H9 (cell line): ENCODE data around the gene NUP43. TPM values are rescaled to one million over a fixed set of nuclear protein-coding genes. Genes with fewer than 3 reads are reported as not detected.

Experiments
- DNase-seq: peaks from one replicate; pipeline ENCODE4 v3.0.0-alpha.2; 2017
- H2AFZ ChIP-seq: one replicate; pipeline ENCODE4 v1.6.1; 2013; ENCODE audit warnings: mild to moderate bottlenecking, low read length, control low read depth, moderate library complexity
- H2AK5ac ChIP-seq: 2 replicates; pipeline ENCODE4 v1.6.1; 2013; ENCODE audit warnings: low read length, control low read depth, mixed read lengths; ENCODE audit not compliant: insufficient read length
- H2BK120ac ChIP-seq: one replicate; pipeline ENCODE4 v1.6.1; 2013; ENCODE audit warnings: low read depth, mild to moderate bottlenecking, low read length, control low read depth, inconsistent platforms; ENCODE audit not compliant: poor library complexity, severe bottlenecking
- H2BK12ac ChIP-seq: 2 replicates; pipeline ENCODE4 v1.6.1; 2013; ENCODE audit warnings: low read length, control low read depth, mixed read lengths, low read depth; ENCODE audit not compliant: insufficient read length
- H2BK15ac ChIP-seq: 2 replicates; pipeline ENCODE4 v1.6.1; 2013; ENCODE audit warnings: low read depth, low read length, control low read depth
- H2BK20ac ChIP-seq: one replicate; pipeline ENCODE4 v1.6.1; 2013; ENCODE audit warnings: low read depth, mild to moderate bottlenecking, low read length, control low read depth, inconsistent platforms; ENCODE audit not compliant: poor library complexity, severe bottlenecking
- H2BK5ac ChIP-seq: 2 replicates; pipeline ENCODE4 v1.6.1; 2013; ENCODE audit warnings: low read length, control low read depth, mixed read lengths; ENCODE audit not compliant: insufficient read length
- H3K14ac ChIP-seq: 2 replicates; pipeline ENCODE4 v1.6.1; 2013; ENCODE audit warnings: low read length, control low read depth; ENCODE audit not compliant: insufficient read depth
- H3K18ac ChIP-seq: 2 replicates; pipeline ENCODE4 v1.6.1; 2013; ENCODE audit warnings: low read depth, mild to moderate bottlenecking, mixed read lengths, low read length, control low read depth; ENCODE audit not compliant: insufficient read length
- H3K23ac ChIP-seq: 2 replicates; pipeline ENCODE4 v1.6.1; 2013; ENCODE audit warnings: low read length, control low read depth, mixed read lengths, low read depth; ENCODE audit not compliant: insufficient read length
- H3K23me2 ChIP-seq: 2 replicates; pipeline ENCODE4 v1.6.1; 2013; ENCODE audit warnings: low read depth, mild to moderate bottlenecking, mixed read lengths, low read length, control low read depth; ENCODE audit not compliant: insufficient read length, poor library complexity, severe bottlenecking
- H3K27ac ChIP-seq: 2 replicates; pipeline ENCODE4 v1.5.1; 2013; ENCODE audit warnings: low read length, control low read depth, mixed read lengths, low read depth; ENCODE audit not compliant: insufficient read length
- H3K27me3 ChIP-seq: 2 replicates; pipeline ENCODE4 v1.6.1; 2013; ENCODE audit warnings: low read length, control low read depth, inconsistent platforms; ENCODE audit not compliant: insufficient read depth
- H3K4ac ChIP-seq: 2 replicates; pipeline ENCODE4 v1.6.1; 2013; ENCODE audit warnings: low read depth, mild to moderate bottlenecking, control low read depth, inconsistent platforms, low read length, moderate library complexity
- H3K4me1 ChIP-seq: 2 replicates; pipeline ENCODE4 v1.6.1; 2013; ENCODE audit warnings: low read length, control low read depth, inconsistent platforms; ENCODE audit not compliant: insufficient read depth
- H3K4me2 ChIP-seq: 2 replicates; pipeline ENCODE4 v1.6.1; 2013; ENCODE audit warnings: low read length, control low read depth, mixed read lengths; ENCODE audit not compliant: insufficient read length, insufficient read depth
- H3K56ac ChIP-seq: 2 replicates; pipeline ENCODE4 v1.6.1; 2013; ENCODE audit warnings: low read depth, mild to moderate bottlenecking, mixed read lengths, low read length, control low read depth; ENCODE audit not compliant: insufficient read length
- H3K79me1 ChIP-seq: 2 replicates; pipeline ENCODE4 v1.6.1; 2013; ENCODE audit warnings: low read depth, mild to moderate bottlenecking, moderate library complexity, low read length, control low read depth, inconsistent platforms; ENCODE audit not compliant: insufficient read depth, poor library complexity, severe bottlenecking
- H3K79me2 ChIP-seq: 2 replicates; pipeline ENCODE4 v1.6.1; 2013; ENCODE audit warnings: low read length, control low read depth, inconsistent platforms; ENCODE audit not compliant: insufficient read depth
- H3K9ac ChIP-seq: 2 replicates; pipeline ENCODE4 v1.6.1; 2013; ENCODE audit warnings: low read length, control low read depth, mixed read lengths; ENCODE audit not compliant: insufficient read length; ENCODE audit errors: extremely low read depth
- H3K9me3 ChIP-seq: one replicate; pipeline ENCODE4 v1.6.1; 2013; ENCODE audit warnings: low read depth, low read length, inconsistent platforms; ENCODE audit not compliant: control insufficient read depth
- H3T11ph ChIP-seq: one replicate; pipeline ENCODE4 v1.6.1; 2013; ENCODE audit warnings: mild to moderate bottlenecking, low read length, control low read depth, inconsistent platforms
- H4K20me1 ChIP-seq: one replicate; pipeline ENCODE4 v1.6.1; 2013; ENCODE audit not compliant: control insufficient read depth, insufficient read length, insufficient read depth
- H4K5ac ChIP-seq: 2 replicates; pipeline ENCODE4 v1.6.1; 2013; ENCODE audit warnings: low read depth, mild to moderate bottlenecking, mixed read lengths, low read length, control low read depth; ENCODE audit not compliant: insufficient read length
- H4K8ac ChIP-seq: replicated peaks from 2 replicates; pipeline ENCODE4 v1.6.1; 2013; ENCODE audit warnings: low read length, control low read depth, mixed read lengths, low read depth; ENCODE audit not compliant: insufficient read length
- H4K91ac ChIP-seq: 2 replicates; pipeline ENCODE4 v1.6.1; 2013; ENCODE audit warnings: low read depth, mild to moderate bottlenecking, moderate library complexity, mixed read lengths, low read length, control low read depth; ENCODE audit not compliant: insufficient read length
- H3K27ac Mint-ChIP-seq, 3 experiments: 2 replicates in 2 of 3; 3 replicates in 1 of 3; pipeline ENCODE4 v1.8.0; 2020 to 2021; ENCODE audit warnings: mixed read lengths in 3 of 3, mild to moderate bottlenecking in 1 of 3, moderate library complexity in 1 of 3
- H3K27me3 Mint-ChIP-seq: 2 replicates; pipeline ENCODE4 v1.8.0; 2021; ENCODE audit warnings: low read depth, mild to moderate bottlenecking, moderate library complexity, mixed read lengths
- H3K36me3 Mint-ChIP-seq, 3 experiments: 2 replicates in 2 of 3; 3 replicates in 1 of 3; pipeline ENCODE4 v1.8.0; 2020 to 2021; ENCODE audit warnings: low read depth in 3 of 3, mixed read lengths in 3 of 3; ENCODE audit not compliant: insufficient read depth in 1 of 3
- H3K4me1 Mint-ChIP-seq, 2 experiments: 2 replicates each; pipeline ENCODE4 v1.8.0; 2020; ENCODE audit warnings: mixed read lengths in 2 of 2
- H3K4me3 Mint-ChIP-seq, 2 experiments: 2 replicates in 1 of 2; 3 replicates in 1 of 2; pipeline ENCODE4 v1.8.0; 2020 to 2021; ENCODE audit warnings: mild to moderate bottlenecking in 2 of 2, mixed read lengths in 2 of 2, moderate library complexity in 1 of 2
- H3K9me3 Mint-ChIP-seq, 2 experiments: 2 replicates in 1 of 2; 3 replicates in 1 of 2; pipeline ENCODE4 v1.8.0; 2020; ENCODE audit warnings: mild to moderate bottlenecking in 2 of 2, mixed read lengths in 2 of 2, moderate library complexity in 1 of 2
- CTCF ChIP-seq: fragments of 200-600 bp; sonication (generic); conservative IDR thresholded peaks from 3 replicates; pipeline ENCODE4 v1.8.0; 2021; ENCODE audit warnings: antibody characterized with exemption, mild to moderate bottlenecking
- WGBS: extraction: QIAGEN DNeasy Blood & Tissue Kit; methylation state at CpG from one replicate; pipeline ENCODE4 v1.1.7; 2013; ENCODE audit warnings: missing lambda C conversion rate, low lambda C conversion rate, mixed read lengths; ENCODE audit not compliant: insufficient read length; ENCODE audit errors: extremely low coverage; 5-methylcytosine and 5-hydroxymethylcytosine counted together
- total RNA-seq: library from RNA; stranded (reverse); gene quantifications from 2 replicates; pipeline ENCODE4 v1.2.1, GENCODE V29; 2021

The NUP43 gene
- total RNA-seq, 1 experiment from 2014 or later: 92.1 TPM

GRCh38 chr6:149680503-149680902 is 65.8 kb downstream of the NUP43 start:
- Histone ChIP-seq H3K14ac (no peak overlapping the region), H4K5ac (no peak overlapping the region), H4K20me1 (no peaks in the 10 kb centered on the region), H3K79me2 (no peaks in the 10 kb centered on the region), H2AK5ac (no peak overlapping the region), H3K9me3 (no peaks in the 10 kb centered on the region), H3K4me2 (no peak overlapping the region), H3T11ph (no peak overlapping the region), H4K8ac (no peak overlapping the region), H2BK120ac (no peak overlapping the region), H2AFZ (no peak overlapping the region), H3K4me1 (no peaks in the 10 kb centered on the region), H3K4ac (no peak overlapping the region), H3K27me3 (no peaks in the 10 kb centered on the region), H3K27ac (no peak overlapping the region), H3K9ac (no peak overlapping the region), H2BK12ac (no peak overlapping the region), H2BK5ac (no peak overlapping the region), H2BK15ac (no peak overlapping the region), H2BK20ac (no peak overlapping the region), H3K23ac (no peak overlapping the region), H4K91ac (no peak overlapping the region), H3K79me1 (no peaks in the 10 kb centered on the region), H3K23me2 (no peaks in the 10 kb centered on the region), H3K56ac (no peak overlapping the region), H3K18ac (no peak overlapping the region)
- no peaks in the 10 kb centered on the region for H3K27me3 Mint-ChIP-seq
- no peak overlapping the region for H3K4me3 Mint-ChIP-seq
- no peaks in the 10 kb centered on the region for H3K9me3 Mint-ChIP-seq
- H3K4me1 Mint-ChIP-seq: no peaks in the 10 kb centered on the region
- WGBS: no CpG with 5 or more reads among the region's 1 CpG
- peak overlapping the region in 2 of 3 experiments; percentile 5; a peak in 2 of 7 replicates for H3K27ac Mint-ChIP-seq
- DNase-seq: no peak
- H3K36me3 Mint-ChIP-seq: peaks cover 12 to 49% (median 41%) of the 10 kb centered on the region in 3 experiments; a peak in 6 of 7 replicates
- no peak for TF ChIP-seq CTCF

Other genes with a start within 250 kb of the NUP43 start
- gene PPIL4, start 200.5 kb downstream of the NUP43 start, total RNA-seq: 36.9 and 38.0 TPM in 2 replicates
- 22.7 and 24.5 TPM in 2 replicates for gene GINM1, start 180.2 kb downstream of the NUP43 start, total RNA-seq
- gene KATNA1, start 97.8 kb downstream of the NUP43 start, total RNA-seq: 18.3 and 19.8 TPM in 2 replicates
- 25.1 and 26.3 TPM in 2 replicates for gene LATS1, start 28.4 kb downstream of the NUP43 start, total RNA-seq
- 91.5 and 98.3 TPM in 2 replicates for gene PCMT1, start 3.2 kb upstream of the NUP43 start, total RNA-seq
- 14.8 and 15.6 TPM in 2 replicates for gene LRP11, start 117.8 kb upstream of the NUP43 start, total RNA-seq
- not detected in 2 replicates for gene RAET1E, start 151.6 kb upstream of the NUP43 start, total RNA-seq
- not detected in 2 replicates for gene RAET1G, start 176.6 kb upstream of the NUP43 start, total RNA-seq
- gene ULBP2, start 195.5 kb upstream of the NUP43 start, total RNA-seq: not detected in 2 replicates
- gene ULBP1, start 217.4 kb upstream of the NUP43 start, total RNA-seq: 1.6 and 2.1 TPM in 2 replicates